Measurements from ENCODE around the gene LMO4.

Gene LMO4

GRCh38 chr1:87389011-87389410 lies 60.3 kb downstream of the LMO4 start:
- no peaks in the 10 kb centered on the region for H3K9me3 ChIP-seq (ENCODE audit: control insufficient read depth, insufficient read depth, low read length)
- H3K4me2 ChIP-seq (ENCODE audit: low read length) = no peak overlapping the region
- H3K9me2 ChIP-seq (replicated peaks; ENCODE audit: control insufficient read depth, low read length) = no peaks in the 10 kb centered on the region
- H3K36me3 ChIP-seq (ENCODE audit: control insufficient read depth, low read length) = no peaks in the 10 kb centered on the region
- peaks cover 62% of the 10 kb centered on the region for H3K4me1 ChIP-seq (ENCODE audit: control insufficient read depth, low read length)
- no peaks in the 10 kb centered on the region for H3K79me2 ChIP-seq (ENCODE audit: control insufficient read depth, low read length)
- H3K27me3 ChIP-seq (ENCODE audit: control insufficient read depth, low read length) = no peaks in the 10 kb centered on the region
- TF ChIP-seq, protein P1, sequence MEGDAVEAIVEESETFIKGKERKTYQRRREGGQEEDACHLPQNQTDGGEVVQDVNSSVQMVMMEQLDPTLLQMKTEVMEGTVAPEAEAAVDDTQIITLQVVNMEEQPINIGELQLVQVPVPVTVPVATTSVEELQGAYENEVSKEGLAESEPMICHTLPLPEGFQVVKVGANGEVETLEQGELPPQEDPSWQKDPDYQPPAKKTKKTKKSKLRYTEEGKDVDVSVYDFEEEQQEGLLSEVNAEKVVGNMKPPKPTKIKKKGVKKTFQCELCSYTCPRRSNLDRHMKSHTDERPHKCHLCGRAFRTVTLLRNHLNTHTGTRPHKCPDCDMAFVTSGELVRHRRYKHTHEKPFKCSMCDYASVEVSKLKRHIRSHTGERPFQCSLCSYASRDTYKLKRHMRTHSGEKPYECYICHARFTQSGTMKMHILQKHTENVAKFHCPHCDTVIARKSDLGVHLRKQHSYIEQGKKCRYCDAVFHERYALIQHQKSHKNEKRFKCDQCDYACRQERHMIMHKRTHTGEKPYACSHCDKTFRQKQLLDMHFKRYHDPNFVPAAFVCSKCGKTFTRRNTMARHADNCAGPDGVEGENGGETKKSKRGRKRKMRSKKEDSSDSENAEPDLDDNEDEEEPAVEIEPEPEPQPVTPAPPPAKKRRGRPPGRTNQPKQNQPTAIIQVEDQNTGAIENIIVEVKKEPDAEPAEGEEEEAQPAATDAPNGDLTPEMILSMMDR (IDR thresholded peaks at IDR 0.05; ENCODE audit: low read depth, low read length, poor library complexity, severe bottlenecking) = no peak
- no peak for TF ChIP-seq EZH2phosphoT487 (IDR thresholded peaks at IDR 0.05; ENCODE audit: borderline replicate concordance, low read length)
- H3K27ac ChIP-seq (ENCODE audit: low read depth, low read length) = no peak overlapping the region
- H3K4me3 ChIP-seq (ENCODE audit: low read length) = no peak overlapping the region
- peaks cover 2% of the 10 kb centered on the region; the same call in 1 of the 2 replicates for H3F3A ChIP-seq (ENCODE audit: control insufficient read depth, insufficient read depth)
- no peaks in the 10 kb centered on the region for H4K20me1 ChIP-seq (ENCODE audit: control insufficient read depth, insufficient read depth, low read depth, low read length)

- peaks cover 67% of the 10 kb centered on the region for H3K4me1 ChIP-seq (ENCODE audit: control insufficient read depth, low read length)
- H3K9me3 ChIP-seq (ENCODE audit: control insufficient read depth, insufficient read depth, low read length) = no peaks in the 10 kb centered on the region
- H3K27ac ChIP-seq (ENCODE audit: low read depth, low read length) = no peak overlapping the region
- H3K79me2 ChIP-seq (ENCODE audit: control insufficient read depth, low read length) = no peaks in the 10 kb centered on the region
- no peaks in the 10 kb centered on the region for H3K36me3 ChIP-seq (ENCODE audit: control insufficient read depth, low read length)
- peaks cover 6% of the 10 kb centered on the region; the same call in 1 of the 2 replicates for H3F3A ChIP-seq (ENCODE audit: control insufficient read depth, insufficient read depth)
- H3K27me3 ChIP-seq (ENCODE audit: control insufficient read depth, low read length) = no peaks in the 10 kb centered on the region
- H4K20me1 ChIP-seq (ENCODE audit: control insufficient read depth, insufficient read depth, low read depth, low read length) = no peaks in the 10 kb centered on the region
- H3K4me2 ChIP-seq (ENCODE audit: low read length) = no peak overlapping the region
- TF ChIP-seq, protein P1 (IDR thresholded peaks at IDR 0.05; ENCODE audit: low read depth, low read length, poor library complexity, severe bottlenecking) = no peak
- no peak for TF ChIP-seq EZH2phosphoT487 (IDR thresholded peaks at IDR 0.05; ENCODE audit: borderline replicate concordance, low read length)
- no peak overlapping the region for H3K4me3 ChIP-seq (ENCODE audit: low read length)
- H3K9me2 ChIP-seq (replicated peaks; ENCODE audit: control insufficient read depth, low read length) = no peaks in the 10 kb centered on the region
These were observed 60.9 kb downstream of the LMO4 start for GRCh38 chr1:87389546-87389945.

DNA sequence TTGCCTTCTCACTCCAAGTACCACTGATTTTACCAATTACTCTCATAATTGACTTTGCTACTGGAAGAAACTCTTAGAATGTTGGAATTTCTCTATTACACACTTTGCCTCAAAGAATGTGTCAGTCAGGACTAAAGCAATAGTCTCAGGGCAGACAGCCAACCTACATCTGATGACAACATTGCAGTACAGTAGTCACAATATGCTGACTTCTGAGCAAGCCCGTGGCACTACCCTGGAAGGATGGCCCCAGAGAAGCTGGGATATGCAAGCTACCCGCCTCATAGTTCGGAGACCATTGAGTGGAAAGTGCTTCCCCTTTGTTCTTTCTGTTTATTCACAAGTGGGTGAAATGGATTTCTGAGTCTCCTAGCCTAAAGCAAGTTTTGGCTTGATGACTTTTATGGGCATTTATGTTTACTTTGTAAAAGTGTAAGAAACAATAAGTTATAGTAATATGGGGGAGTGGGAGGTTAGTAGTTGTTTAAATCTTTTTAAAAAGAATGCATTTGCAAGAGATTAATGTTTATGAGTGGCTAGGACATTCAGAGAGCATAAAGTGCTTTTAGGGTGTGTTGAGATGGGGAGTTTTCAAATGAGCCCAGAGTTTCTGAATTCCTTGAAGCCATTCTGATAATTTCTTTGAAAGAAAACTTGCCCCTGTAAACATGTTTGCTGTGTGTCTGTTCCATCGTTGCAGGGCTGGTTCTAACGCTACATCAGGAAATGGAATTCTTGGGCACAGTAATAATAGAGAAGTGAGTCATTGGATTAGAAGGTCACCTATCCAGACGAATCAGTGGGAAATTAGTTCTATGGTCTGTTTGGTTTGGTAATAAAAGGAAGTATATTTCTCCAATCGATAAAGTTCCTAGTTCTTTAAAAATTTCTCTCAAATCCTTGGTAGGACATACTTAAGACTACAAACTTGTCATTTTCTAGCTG lies 63.8 kb downstream of the LMO4 start:
- no peaks in the 10 kb centered on the region for H3K27me3 ChIP-seq (ENCODE audit: control insufficient read depth, low read length)
- H3F3A ChIP-seq (ENCODE audit: control insufficient read depth, insufficient read depth) = peaks cover 6% of the 10 kb centered on the region; the same call in 1 of the 2 replicates
- H3K4me2 ChIP-seq (ENCODE audit: low read length) = peak overlapping the region; percentile 76
- H4K20me1 ChIP-seq (ENCODE audit: control insufficient read depth, insufficient read depth, low read depth, low read length) = no peaks in the 10 kb centered on the region
- H3K36me3 ChIP-seq (ENCODE audit: control insufficient read depth, low read length) = no peaks in the 10 kb centered on the region
- TF ChIP-seq, protein P1 (IDR thresholded peaks at IDR 0.05; ENCODE audit: low read depth, low read length, poor library complexity, severe bottlenecking) = no peak
- no peak for TF ChIP-seq EZH2phosphoT487 (IDR thresholded peaks at IDR 0.05; ENCODE audit: borderline replicate concordance, low read length)
- H3K27ac ChIP-seq (ENCODE audit: low read depth, low read length) = no peak overlapping the region
- H3K79me2 ChIP-seq (ENCODE audit: control insufficient read depth, low read length) = no peaks in the 10 kb centered on the region
- H3K4me3 ChIP-seq (ENCODE audit: low read length) = no peak overlapping the region
- peaks cover 95% of the 10 kb centered on the region for H3K4me1 ChIP-seq (ENCODE audit: control insufficient read depth, low read length)
- H3K9me3 ChIP-seq (ENCODE audit: control insufficient read depth, insufficient read depth, low read length) = no peaks in the 10 kb centered on the region
- H3K9me2 ChIP-seq (replicated peaks; ENCODE audit: control insufficient read depth, low read length) = no peaks in the 10 kb centered on the region

All from DOHH2 (cell line).